H1 (cell line): ENCODE measurements around the gene TXNDC12. TPM values are rescaled to one million over a fixed set of nuclear protein-coding genes. Genes with fewer than 3 reads are reported as not detected.

Source experiments
- CTCF ChIA-PET: fragments of 300-600 bp; sonication (Branson Sonifier 250); formaldehyde crosslinking; loops from one replicate; lab custom pipeline; 2021; ENCODE audit not compliant: partially characterized antibody; lab: Charles Lee
- POLR2A ChIA-PET: fragments of 300-600 bp; sonication (Branson Sonifier 250); formaldehyde crosslinking; loops from one replicate; lab custom pipeline; 2021; ENCODE audit warnings: inconsistent platforms; ENCODE audit not compliant: partially characterized antibody; lab: Charles Lee
- DNase-seq, 2 experiments: peaks; one replicate each; pipeline versions ENCODE4 v3.0.0 to v3.0.0-alpha.2; 2010 to 2022; ENCODE audit warnings: low spot score in 2 of 2, low read depth in 1 of 2, mixed read lengths in 1 of 2
- FAIRE-seq: peaks from 2 replicates; lab custom pipeline; 2011; peaks lifted over from hg19 to GRCh38; lab: Jason Lieb, UNC
- H2AFZ ChIP-seq: 2 replicates; pipeline ENCODE4 v1.8.1; 2012; ENCODE audit warnings: low read length, inconsistent platforms
- H2AK5ac ChIP-seq: 2 replicates; pipeline ENCODE4 v1.6.1; 2013; ENCODE audit warnings: low read depth, low read length
- H2BK120ac ChIP-seq: replicated peaks from 2 replicates; pipeline ENCODE3; 2013; ENCODE audit warnings: low read depth, low read length, inconsistent platforms
- H2BK12ac ChIP-seq: 2 replicates; pipeline ENCODE4 v1.6.1; 2013; ENCODE audit warnings: low read depth, low read length
- H2BK15ac ChIP-seq: 2 replicates; pipeline ENCODE4 v1.6.1; 2013; ENCODE audit warnings: low read length
- H2BK20ac ChIP-seq: 2 replicates; pipeline ENCODE4 v1.6.1; 2013; ENCODE audit warnings: low read length
- H2BK5ac ChIP-seq: 2 replicates; pipeline ENCODE4 v1.6.1; 2013; ENCODE audit warnings: low read depth, low read length
- H3K14ac ChIP-seq: 2 replicates; pipeline ENCODE4 v1.6.1; 2013; ENCODE audit warnings: inconsistent platforms; ENCODE audit not compliant: insufficient read length
- H3K18ac ChIP-seq: 2 replicates; pipeline ENCODE4 v1.6.1; 2013; ENCODE audit warnings: low read length; ENCODE audit errors: extremely low read depth
- H3K23ac ChIP-seq: 2 replicates; pipeline ENCODE4 v1.6.1; 2013; ENCODE audit warnings: inconsistent platforms; ENCODE audit not compliant: insufficient read length
- H3K23me2 ChIP-seq: 2 replicates; pipeline ENCODE4 v1.6.1; 2013; ENCODE audit warnings: low read depth, low read length
- H3K27ac ChIP-seq: 2 replicates; pipeline ENCODE4 v1.6.1; 2011; ENCODE audit warnings: low read depth, low read length, inconsistent platforms
- H3K27me3 ChIP-seq, 4 experiments: replicated peaks in 1 of 4; 1 replicate in 1 of 4; 2 replicates in 3 of 4; pipeline versions ENCODE4 v1.6.1 to v1.8.1; 2011 to 2013; ENCODE audit warnings: low read length in 3 of 4, mild to moderate bottlenecking in 3 of 4, inconsistent platforms in 2 of 4, mixed read lengths in 2 of 4, moderate library complexity in 1 of 4; ENCODE audit not compliant: control insufficient read depth in 3 of 4, insufficient read depth in 3 of 4; ENCODE audit errors: extremely low read depth in 1 of 4
- H3K36me3 ChIP-seq, 4 experiments: 2 replicates each; pipeline versions ENCODE4 v1.6.1 to v1.8.1; 2011 to 2013; ENCODE audit warnings: mild to moderate bottlenecking in 4 of 4, low read length in 3 of 4, moderate library complexity in 2 of 4, control low read depth in 1 of 4, inconsistent platforms in 1 of 4; ENCODE audit not compliant: insufficient read depth in 4 of 4, control insufficient read depth in 2 of 4
- H3K4ac ChIP-seq: replicated peaks from 2 replicates; pipeline ENCODE3; 2013; ENCODE audit warnings: low read length, low read depth, mixed read lengths, inconsistent platforms; ENCODE audit not compliant: insufficient read length
- H3K4me1 ChIP-seq, 4 experiments: replicated peaks in 1 of 4; 1 replicate in 1 of 4; 2 replicates in 3 of 4; pipeline versions ENCODE4 v1.6.1 to v1.8.1; 2011 to 2013; ENCODE audit warnings: low read length in 3 of 4, inconsistent platforms in 2 of 4, mixed read lengths in 1 of 4; ENCODE audit not compliant: insufficient read depth in 4 of 4, control insufficient read depth in 3 of 4
- H3K4me2 ChIP-seq, 2 experiments: 2 replicates each; pipeline versions ENCODE4 v1.6.1 to v1.8.1; 2011 to 2013; ENCODE audit warnings: low read depth in 2 of 2, low read length in 2 of 2, control low read depth in 1 of 2, inconsistent platforms in 1 of 2, mild to moderate bottlenecking in 1 of 2; ENCODE audit not compliant: insufficient read depth in 1 of 2
- H3K4me3 ChIP-seq, 4 experiments: fragments of 200-600, 300-600 bp in 1 of 4; sonication (generic), shearing (Covaris generic), sonication (Bioruptor Twin) in 1 of 4; 2 replicates each; pipeline versions ENCODE4 v1.5.1 to v1.8.1; 2011 to 2016; ENCODE audit warnings: low read length in 4 of 4, low read depth in 3 of 4, control low read depth in 2 of 4, inconsistent platforms in 2 of 4, mild to moderate bottlenecking in 2 of 4, mixed read lengths in 1 of 4, moderate library complexity in 1 of 4; ENCODE audit not compliant: insufficient read depth in 2 of 4; ENCODE audit errors: extremely low read depth in 1 of 4
- H3K56ac ChIP-seq: replicated peaks from 2 replicates; pipeline ENCODE3; 2013; ENCODE audit warnings: low read depth, mild to moderate bottlenecking, mixed read lengths, low read length, inconsistent platforms; ENCODE audit not compliant: insufficient read length
- H3K79me1 ChIP-seq: 2 replicates; pipeline ENCODE4 v1.6.1; 2013; ENCODE audit warnings: low read depth, low read length, control low read depth
- H3K79me2 ChIP-seq, 2 experiments: 2 replicates each; pipeline versions ENCODE4 v1.6.1 to v1.8.1; 2012 to 2013; ENCODE audit warnings: low read length in 2 of 2, mild to moderate bottlenecking in 2 of 2, inconsistent platforms in 1 of 2; ENCODE audit not compliant: insufficient read depth in 2 of 2, control insufficient read depth in 1 of 2
- H3K9ac ChIP-seq, 4 experiments: replicated peaks in 1 of 4; 1 replicate in 1 of 4; 2 replicates in 3 of 4; pipeline versions ENCODE4 v1.6.1 to v1.8.1; 2011 to 2013; ENCODE audit warnings: low read depth in 3 of 4, low read length in 3 of 4, control low read depth in 2 of 4, mild to moderate bottlenecking in 2 of 4, moderate library complexity in 2 of 4, inconsistent platforms in 1 of 4; ENCODE audit errors: extremely low read depth in 1 of 4
- H3K9me3 ChIP-seq, 2 experiments: 2 replicates each; pipeline versions ENCODE4 v1.6.1 to v1.8.1; 2012 to 2013; ENCODE audit warnings: mild to moderate bottlenecking in 2 of 2, moderate library complexity in 2 of 2, control low read depth in 1 of 2, inconsistent platforms in 1 of 2, low read depth in 1 of 2, low read length in 1 of 2, mixed read lengths in 1 of 2; ENCODE audit not compliant: insufficient read depth in 2 of 2
- H4K20me1 ChIP-seq, 2 experiments: replicated peaks in 1 of 2; 2 replicates each; pipeline versions ENCODE3 to v1.8.1; 2011 to 2013; ENCODE audit warnings: inconsistent platforms in 2 of 2, low read length in 2 of 2, mild to moderate bottlenecking in 1 of 2; ENCODE audit not compliant: insufficient read depth in 2 of 2, control insufficient read depth in 1 of 2
- H4K5ac ChIP-seq: 2 replicates; pipeline ENCODE4 v1.6.1; 2013; ENCODE audit warnings: low read length, low read depth, mixed read lengths, inconsistent platforms; ENCODE audit not compliant: insufficient read length
- H4K8ac ChIP-seq: 2 replicates; pipeline ENCODE4 v1.8.0; 2013; ENCODE audit warnings: mild to moderate bottlenecking, moderate library complexity, low read length, inconsistent platforms; ENCODE audit not compliant: insufficient read depth; ENCODE audit errors: extremely low read depth
- H4K91ac ChIP-seq: replicated peaks from 2 replicates; pipeline ENCODE3; 2013; ENCODE audit warnings: low read length, mixed read lengths, inconsistent platforms; ENCODE audit not compliant: insufficient read length
- ASH2L ChIP-seq: fragments of 200-600, 300-600 bp; sonication (generic); IDR thresholded peaks from one replicate; pipeline ENCODE4 v1.7.1; 2017; ENCODE audit warnings: low read length
- CEBPB ChIP-seq: IDR thresholded peaks from 2 replicates; pipeline ENCODE4 v1.6.1; 2012; ENCODE audit warnings: low read depth, low read length
- CHD1 ChIP-seq: IDR thresholded peaks from 2 replicates; pipeline ENCODE4 v1.6.1; 2012; ENCODE audit warnings: low read depth, low read length, improper control_type of control experiment
- FOSL1 ChIP-seq: IDR thresholded peaks from 2 replicates; pipeline ENCODE4 v1.6.1; 2011; ENCODE audit warnings: mild to moderate bottlenecking, low read depth, low read length, moderate library complexity; ENCODE audit not compliant: insufficient read depth
- PHF8 ChIP-seq: fragments of 200-600 bp; sonication (generic); conservative IDR thresholded peaks from 2 replicates; pipeline ENCODE4 v1.7.1; 2012; ENCODE audit warnings: low read depth, mild to moderate bottlenecking, inconsistent platforms, low read length, moderate library complexity
- POLR2AphosphoS5 ChIP-seq: IDR thresholded peaks from 2 replicates; pipeline ENCODE4 v1.6.1; 2011; ENCODE audit warnings: low read depth, low read length
- RAD21 ChIP-seq, 2 experiments: IDR thresholded peaks in 1 of 2; conservative IDR thresholded peaks in 1 of 2; 2 replicates each; pipeline ENCODE4 v1.6.1; 2011; ENCODE audit warnings: low read depth in 2 of 2, low read length in 2 of 2, improper control_type of control experiment in 1 of 2, inconsistent platforms in 1 of 2, mild to moderate bottlenecking in 1 of 2, moderate library complexity in 1 of 2
- SRF ChIP-seq: IDR thresholded peaks from 2 replicates; pipeline ENCODE4 v1.6.1; 2011; ENCODE audit warnings: mild to moderate bottlenecking, low read depth, low read length, moderate library complexity
- TAF7 ChIP-seq: optimal IDR thresholded peaks from 2 replicates; pipeline ENCODE3; 2011; ENCODE audit warnings: low read depth, mild to moderate bottlenecking, inconsistent platforms, low read length, moderate library complexity, borderline replicate concordance
- WGBS, 2 experiments: shearing (Covaris generic) in 1 of 2; methylation state at CpG; one replicate each; pipeline versions ENCODE4 v1.1.6 to v1.1.7; 2013 to 2015; ENCODE audit warnings: low lambda C conversion rate in 2 of 2, mixed read lengths in 2 of 2, inconsistent platforms in 1 of 2, low coverage in 1 of 2, missing lambda C conversion rate in 1 of 2; ENCODE audit not compliant: insufficient replicate concordance in 2 of 2, insufficient coverage in 1 of 2, insufficient read length in 1 of 2; ENCODE audit errors: extremely low coverage in 1 of 2, missing lambda C conversion rate in 1 of 2; 5-methylcytosine and 5-hydroxymethylcytosine counted together
- polyA plus RNA-seq, 7 experiments: library from polyadenylated mRNA; depleted of rRNA in 3 of 7; stranded (reverse) in 5 of 7; unstranded in 2 of 7; fragments of >200 nt in 5 of 7; fragments of 200-250 nt in 2 of 7; gene quantifications; 1 replicate in 5 of 7; 2 replicates in 1 of 7; 4 replicates in 1 of 7; pipeline versions ENCODE4 v1.2.1 to v1.2.3, GENCODE V29; 2011 to 2013; ENCODE audit warnings: missing spikeins in 2 of 7, mixed read lengths in 2 of 7
- total RNA-seq: library from RNA; stranded (reverse); fragmentation: NEBNext Ultra II Directional; extraction: Animal tissue kit (Norgen Biotek cat#: 25700); gene quantifications from 2 replicates; pipeline ENCODE4 v1.2.1, GENCODE V29; 2021

The TXNDC12 gene
- total and polyA plus RNA-seq, 2 of the 8 experiments (the other 6 are each of a cell fraction or from before 2014, with no cell fraction given) = 35.2 to 89.8 TPM

DNA sequence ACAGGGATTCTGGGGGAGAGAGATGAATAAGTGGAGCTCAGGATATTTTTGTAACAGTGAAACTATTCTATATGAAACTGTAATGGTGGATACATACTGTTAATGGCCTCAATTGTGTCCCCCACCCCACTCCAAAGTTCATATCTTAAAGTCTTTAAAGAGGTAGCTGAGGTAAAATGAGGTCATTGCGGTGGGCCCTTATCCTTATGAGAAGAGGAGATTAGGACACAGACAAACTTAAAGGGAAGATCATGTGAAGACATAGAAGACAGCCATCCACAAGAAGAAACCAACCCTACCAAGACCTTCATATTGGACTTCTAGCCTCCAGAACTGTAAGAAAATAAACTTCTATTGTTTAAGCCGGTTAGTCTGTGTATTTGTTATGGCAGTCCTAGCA lies 9.8 kb downstream of the TXNDC12 start:
- no peak overlapping the region for H3K4me2 ChIP-seq
- H3K9me3 ChIP-seq = no peaks in the 10 kb centered on the region
- no peak overlapping the region for H2BK15ac ChIP-seq
- peaks cover 3 to 65% of the 10 kb centered on the region in 2 experiments for H3K79me2 ChIP-seq
- H3K14ac ChIP-seq = no peak overlapping the region
- no peak overlapping the region for H3K4me3 ChIP-seq
- no peaks in the 10 kb centered on the region for H3K79me1 ChIP-seq
- H3K36me3 ChIP-seq = peaks cover 2 to 11% (median 8%) of the 10 kb centered on the region in 4 experiments; a peak in 5 of 8 replicates
- H3K23me2 ChIP-seq = no peaks in the 10 kb centered on the region
- CTCF ChIA-PET = interaction anchor here (1.0 kb wide), 1 partner anchor 148 kb away, joined by 3 read pairs; no protein-coding TSS in a partner anchor
- H2BK120ac ChIP-seq = no peak overlapping the region
- H3K56ac ChIP-seq = no peak overlapping the region
- H2AK5ac ChIP-seq = no peak overlapping the region
- no peak overlapping the region for H3K18ac ChIP-seq
- no peak overlapping the region for H4K8ac ChIP-seq
- no peak overlapping the region for H3K4ac ChIP-seq
- H4K5ac ChIP-seq = no peak overlapping the region
- peaks cover 6% of the 10 kb centered on the region in 2 experiments for H4K20me1 ChIP-seq
- H4K91ac ChIP-seq = no peak overlapping the region
- no peak for DNase-seq
- WGBS, 2 experiments = 93% methylated on average over 2 of the region's 2 CpGs; no CpG with 5 or more reads in 1 of the 2 experiments
- H3K9ac ChIP-seq = no peak overlapping the region
- no peak for FAIRE-seq
- H3K4me1 ChIP-seq = no peaks in the 10 kb centered on the region
- H3K27me3 ChIP-seq = no peaks in the 10 kb centered on the region
- H2BK20ac ChIP-seq = no peak overlapping the region
- TF ChIP-seq SRF (no peak), RAD21 (IDR thresholded peaks at IDR 0.05 in 1 of 2, conservative IDR thresholded peaks at IDR 0.05 in 1 of 2; ENCODE audit: low read depth in 2 of 2, low read length in 2 of 2) (no peak), FOSL1 (no peak), ASH2L (no peak), POLR2AphosphoS5 (no peak), PHF8 (no peak), TAF7 (no peak), CHD1 (no peak), CEBPB (no peak)
- no peak overlapping the region for H2BK5ac ChIP-seq
- no peak overlapping the region for H3K23ac ChIP-seq
- no peak overlapping the region for H3K27ac ChIP-seq
- POLR2A ChIA-PET = interaction anchor here (1.0 to 8.3 kb wide), 3 partner anchors 9 to 315 kb away, joined by 3 to 61 read pairs (median 4); partner anchors contain the start of genes BTF3L4 and TXNDC12
- H2AFZ ChIP-seq = no peak overlapping the region
- no peak overlapping the region for H2BK12ac ChIP-seq
